Neural progenitor cell (in vitro differentiated cells): ENCODE measurements around the gene TBCD. TPM values are rescaled to one million over a fixed set of nuclear protein-coding genes. Genes with fewer than 3 reads are reported as not detected.

ENCODE experiments used
- DNase-seq: peaks from one replicate; pipeline ENCODE4 v3.0.0-alpha.2; 2016; ENCODE audit warnings: low spot score
- H2AFZ ChIP-seq: fragments of 200-600 bp; sonication (generic); replicated peaks from 2 replicates; pipeline ENCODE4 v1.6.1; 2016; ENCODE audit warnings: antibody characterized with exemption
- H3F3A ChIP-seq: fragments of 200-600 bp; sonication (generic); 2 replicates; pipeline ENCODE4 v1.6.1; 2016; ENCODE audit warnings: antibody characterized with exemption, low read depth
- H3K27ac ChIP-seq: fragments of 200-600 bp; sonication (generic); 2 replicates; pipeline ENCODE4 v1.5.1; 2016; ENCODE audit warnings: mild to moderate bottlenecking
- H3K27me3 ChIP-seq: fragments of 200-600 bp; sonication (generic); 2 replicates; pipeline ENCODE4 v1.6.1; 2016; ENCODE audit warnings: mild to moderate bottlenecking, moderate library complexity
- H3K36me3 ChIP-seq: fragments of 200-600 bp; sonication (generic); 2 replicates; pipeline ENCODE4 v1.5.1; 2016
- H3K4me1 ChIP-seq: fragments of 200-600 bp; sonication (generic); 2 replicates; pipeline ENCODE4 v1.6.1; 2016; ENCODE audit warnings: mixed run types
- H3K4me2 ChIP-seq: fragments of 200-600 bp; sonication (generic); 2 replicates; pipeline ENCODE4 v1.6.1; 2016
- H3K4me3 ChIP-seq: fragments of 200-600 bp; sonication (generic); 2 replicates; pipeline ENCODE4 v1.5.1; 2016
- H3K79me2 ChIP-seq: fragments of 200-600 bp; sonication (generic); 2 replicates; pipeline ENCODE4 v1.6.1; 2016; ENCODE audit warnings: low read depth
- H3K9ac ChIP-seq: fragments of 200-600 bp; sonication (generic); 2 replicates; pipeline ENCODE4 v1.6.1; 2016
- H3K9me3 ChIP-seq: fragments of 200-600 bp; sonication (generic); 2 replicates; pipeline ENCODE4 v1.5.1; 2016; ENCODE audit warnings: low read depth
- H4K20me1 ChIP-seq: fragments of 200-600 bp; sonication (generic); 2 replicates; pipeline ENCODE4 v1.6.1; 2016; ENCODE audit warnings: low read depth
- H3K27ac Mint-ChIP-seq: 3 replicates; pipeline ENCODE4 v1.8.0; 2021; ENCODE audit warnings: mixed read lengths
- H3K27me3 Mint-ChIP-seq: 2 replicates; pipeline ENCODE4 v1.8.0; 2022; ENCODE audit warnings: low read depth, mild to moderate bottlenecking, inconsistent platforms, moderate library complexity, mixed read lengths; ENCODE audit not compliant: insufficient read depth
- H3K36me3 Mint-ChIP-seq: 3 replicates; pipeline ENCODE4 v1.8.0; 2021; ENCODE audit warnings: mixed read lengths
- H3K4me1 Mint-ChIP-seq: 3 replicates; pipeline ENCODE4 v1.8.0; 2021; ENCODE audit warnings: mixed read lengths
- H3K4me3 Mint-ChIP-seq: 3 replicates; pipeline ENCODE4 v1.8.0; 2021; ENCODE audit warnings: mild to moderate bottlenecking, moderate library complexity, mixed read lengths
- H3K9me3 Mint-ChIP-seq: 3 replicates; pipeline ENCODE4 v1.8.0; 2020; ENCODE audit warnings: mixed read lengths
- CTCF ChIP-seq: fragments of 200-600 bp; sonication (generic); IDR thresholded peaks from 2 replicates; pipeline ENCODE4 v1.5.1; 2017; ENCODE audit warnings: antibody characterized with exemption, mild to moderate bottlenecking
- EZH2 ChIP-seq: fragments of 200-600 bp; sonication (generic); IDR thresholded peaks from 2 replicates; pipeline ENCODE4 v1.6.1; 2017; ENCODE audit warnings: antibody characterized with exemption, mild to moderate bottlenecking, moderate library complexity
- EZH2phosphoT487 ChIP-seq: fragments of 200-600 bp; sonication (generic); IDR thresholded peaks from 2 replicates; pipeline ENCODE4 v1.6.1; 2017; ENCODE audit warnings: antibody characterized with exemption
- total RNA-seq: library from RNA; depleted of rRNA; stranded (reverse); fragments of >200 nt; gene quantifications from 2 replicates; pipeline ENCODE4 v1.2.3, GENCODE V29; 2015; ENCODE audit warnings: low replicate concordance

Gene TBCD
- total RNA-seq, 1 donor from 2014 or later = 76.4 TPM

- Histone ChIP-seq H4K20me1 (peaks cover 9% of the 10 kb centered on the region), H3K4me3 (no peak overlapping the region), H3K9ac (no peak overlapping the region), H3K36me3 (no peaks in the 10 kb centered on the region), H3K27ac (no peak overlapping the region), H3K79me2 (peaks cover under 1% of the 10 kb centered on the region), H3K4me2 (no peak overlapping the region), H3K27me3 (no peaks in the 10 kb centered on the region), H3F3A (no peaks in the 10 kb centered on the region), H3K4me1 (no peaks in the 10 kb centered on the region), H2AFZ (no peak overlapping the region), H3K9me3 (no peaks in the 10 kb centered on the region)
- TF ChIP-seq CTCF (no peak), EZH2 (no peak), EZH2phosphoT487 (no peak)
- Mint-ChIP-seq H3K36me3 (peaks cover 34% of the 10 kb centered on the region), H3K27ac (no peak overlapping the region), H3K4me1 (peaks cover 23% of the 10 kb centered on the region), H3K9me3 (peaks cover 9% of the 10 kb centered on the region), H3K27me3 (peaks cover 5% of the 10 kb centered on the region), H3K4me3 (no peak overlapping the region)
- no peak for DNase-seq
These were observed 104.5 kb downstream of the TBCD start for GRCh38 chr17:82856361-82856760.

DNA sequence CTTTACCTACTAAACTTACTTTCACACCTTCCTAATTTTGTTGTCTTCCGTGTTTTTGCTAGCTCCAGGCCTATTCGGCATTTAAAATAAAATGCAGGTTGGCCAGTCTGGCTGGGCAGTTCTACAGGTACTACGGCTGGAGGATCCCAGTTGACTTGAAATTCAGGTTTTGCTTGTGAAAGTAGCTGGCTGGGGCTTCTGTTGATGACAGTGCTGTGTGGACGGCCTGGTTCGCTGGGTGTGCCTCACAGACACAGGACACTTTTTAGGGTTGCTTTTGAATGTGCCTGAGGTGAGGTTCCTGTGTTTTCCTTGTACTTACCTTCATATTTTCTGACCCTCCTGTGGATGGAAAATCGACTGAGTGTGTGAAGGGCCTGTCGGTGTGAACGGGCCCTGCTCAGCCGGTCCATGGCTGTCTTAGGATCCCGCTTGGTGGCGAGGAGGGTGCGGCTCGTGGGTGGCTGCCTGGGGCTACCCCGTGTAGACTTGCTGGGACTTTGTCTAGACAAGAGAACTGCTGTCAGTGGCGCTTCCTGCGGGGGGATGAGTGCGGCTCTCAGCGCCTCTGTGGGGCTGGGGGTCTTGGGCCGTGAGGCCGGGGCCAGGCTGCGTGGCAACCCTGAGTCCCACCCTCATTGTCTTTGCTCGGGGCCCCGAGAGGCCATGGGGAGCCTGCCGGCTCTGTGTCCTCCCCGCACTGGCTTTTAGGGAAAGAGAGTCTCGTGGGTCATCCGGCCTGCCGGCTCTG, 106.7 kb downstream of the TBCD start:
- Histone ChIP-seq H3K9me3 (no peaks in the 10 kb centered on the region), H3K4me3 (no peak overlapping the region), H3K79me2 (peaks cover 8% of the 10 kb centered on the region), H3K9ac (no peak overlapping the region), H3K4me1 (peaks cover 13% of the 10 kb centered on the region), H3K27ac (no peak overlapping the region), H3K4me2 (no peak overlapping the region), H3F3A (no peaks in the 10 kb centered on the region), H3K27me3 (no peaks in the 10 kb centered on the region), H4K20me1 (peaks cover 14% of the 10 kb centered on the region), H2AFZ (no peak overlapping the region), H3K36me3 (no peaks in the 10 kb centered on the region)
- peak overlapping the region; percentile 95 for H3K27ac Mint-ChIP-seq
- peaks cover 31% of the 10 kb centered on the region for H3K36me3 Mint-ChIP-seq
- H3K27me3 Mint-ChIP-seq = peaks cover 3% of the 10 kb centered on the region
- no peak overlapping the region for H3K4me3 Mint-ChIP-seq
- H3K9me3 Mint-ChIP-seq = peaks cover 9% of the 10 kb centered on the region
- no peak for TF ChIP-seq CTCF
- TF ChIP-seq EZH2phosphoT487 = no peak
- TF ChIP-seq EZH2 = no peak
- DNase-seq = no peak
- H3K4me1 Mint-ChIP-seq = peaks cover 42% of the 10 kb centered on the region

DNA sequence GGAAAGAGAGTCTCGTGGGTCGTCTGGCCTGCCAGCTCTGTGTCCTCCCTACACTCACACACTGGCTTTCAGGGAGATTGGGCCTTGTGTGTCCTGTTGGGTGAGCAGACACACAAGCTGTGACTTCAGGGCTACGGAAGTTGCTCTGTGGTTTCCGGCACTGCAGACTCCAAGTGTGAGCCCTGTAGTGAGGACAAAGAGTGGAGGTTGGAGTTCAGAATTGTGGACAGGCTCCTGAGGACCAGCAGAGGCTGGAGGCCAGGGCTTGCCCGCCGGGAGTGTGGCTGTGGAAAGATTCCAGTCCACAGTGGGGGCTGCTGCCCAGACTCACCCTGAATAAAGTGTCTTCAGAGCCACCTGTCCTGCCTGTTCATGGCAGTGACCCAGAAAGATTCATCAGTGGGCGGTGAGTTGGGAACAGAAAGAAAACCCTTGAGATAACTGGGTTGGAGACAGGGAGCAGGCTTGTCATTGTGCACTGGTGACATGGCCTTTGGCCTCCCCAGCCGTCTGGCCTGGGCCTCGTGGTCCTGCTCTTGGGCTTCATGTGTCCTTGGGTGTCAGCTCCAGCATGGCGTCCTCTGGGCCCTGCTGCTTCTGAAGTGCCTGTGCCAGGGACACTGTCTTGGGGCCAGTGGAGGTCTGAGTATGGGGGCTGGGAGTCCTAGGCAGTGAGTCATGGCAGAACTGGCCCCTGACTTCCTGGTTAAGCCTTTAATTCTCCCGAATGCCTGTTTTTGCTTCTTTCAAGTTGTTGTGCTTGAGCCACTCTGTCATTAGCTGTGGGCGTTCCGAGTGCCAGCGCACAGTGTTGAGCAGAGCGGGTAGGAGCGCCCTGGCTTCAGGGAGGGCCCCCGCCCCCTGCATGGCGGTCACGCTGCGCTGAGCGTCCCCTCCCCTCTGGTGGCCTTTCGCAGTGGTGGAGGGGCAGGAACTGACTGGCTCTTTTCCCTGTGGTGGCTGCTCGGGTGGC, 107.9 kb downstream of the TBCD start:
- no peak for TF ChIP-seq CTCF
- TF ChIP-seq EZH2phosphoT487 = no peak
- no peak for TF ChIP-seq EZH2
- Histone ChIP-seq H3K27me3 (no peaks in the 10 kb centered on the region), H3K9me3 (no peaks in the 10 kb centered on the region), H3K27ac (no peak overlapping the region), H3K4me2 (no peak overlapping the region), H3K36me3 (no peaks in the 10 kb centered on the region), H3F3A (no peaks in the 10 kb centered on the region), H3K9ac (no peak overlapping the region), H3K4me1 (peaks cover 15% of the 10 kb centered on the region), H3K79me2 (peaks cover 8% of the 10 kb centered on the region), H2AFZ (no peak overlapping the region), H3K4me3 (no peak overlapping the region), H4K20me1 (peaks cover 18% of the 10 kb centered on the region)
- DNase-seq = peak; percentile 46
- Mint-ChIP-seq H3K36me3 (peaks cover 21% of the 10 kb centered on the region), H3K27ac (peak overlapping the region; percentile 95), H3K27me3 (peaks cover 9% of the 10 kb centered on the region), H3K4me3 (no peak overlapping the region), H3K9me3 (peaks cover 9% of the 10 kb centered on the region), H3K4me1 (peaks cover 52% of the 10 kb centered on the region)
